ENCODE data around the gene DNAJC13.

GRCh38 chr3:132555306-132556035, 138.2 kb downstream of the DNAJC13 start:
- TF ChIP-seq POU6F1 (CRISPR knock-in tag; IDR thresholded peaks at IDR 0.05; ENCODE audit: borderline replicate concordance, low read depth) (no peak), ZFP3 (CRISPR knock-in tag; IDR thresholded peaks at IDR 0.05) (no peak), ARNTL (CRISPR knock-in tag; IDR thresholded peaks at IDR 0.05; ENCODE audit: borderline replicate concordance, low read depth) (no peak), SNAI2 (CRISPR knock-in tag; IDR thresholded peaks at IDR 0.05) (no peak), ZNF565 (CRISPR knock-in tag; conservative IDR thresholded peaks at IDR 0.05; ENCODE audit: low read depth) (no peak), CSDC2 (CRISPR knock-in tag; IDR thresholded peaks at IDR 0.05) (no peak), PPARA (CRISPR knock-in tag; IDR thresholded peaks at IDR 0.05; ENCODE audit: borderline replicate concordance) (no peak), BACH2 (CRISPR knock-in tag; IDR thresholded peaks at IDR 0.05; ENCODE audit: borderline replicate concordance) (no peak), ESRRG (CRISPR knock-in tag; IDR thresholded peaks at IDR 0.05) (no peak), ZFP30 (CRISPR knock-in tag; IDR thresholded peaks at IDR 0.05) (no peak), OSR1 (CRISPR knock-in tag; IDR thresholded peaks at IDR 0.05) (no peak), RARB (CRISPR knock-in tag; IDR thresholded peaks at IDR 0.05) (no peak)
- TF ChIP-seq, protein P1, sequence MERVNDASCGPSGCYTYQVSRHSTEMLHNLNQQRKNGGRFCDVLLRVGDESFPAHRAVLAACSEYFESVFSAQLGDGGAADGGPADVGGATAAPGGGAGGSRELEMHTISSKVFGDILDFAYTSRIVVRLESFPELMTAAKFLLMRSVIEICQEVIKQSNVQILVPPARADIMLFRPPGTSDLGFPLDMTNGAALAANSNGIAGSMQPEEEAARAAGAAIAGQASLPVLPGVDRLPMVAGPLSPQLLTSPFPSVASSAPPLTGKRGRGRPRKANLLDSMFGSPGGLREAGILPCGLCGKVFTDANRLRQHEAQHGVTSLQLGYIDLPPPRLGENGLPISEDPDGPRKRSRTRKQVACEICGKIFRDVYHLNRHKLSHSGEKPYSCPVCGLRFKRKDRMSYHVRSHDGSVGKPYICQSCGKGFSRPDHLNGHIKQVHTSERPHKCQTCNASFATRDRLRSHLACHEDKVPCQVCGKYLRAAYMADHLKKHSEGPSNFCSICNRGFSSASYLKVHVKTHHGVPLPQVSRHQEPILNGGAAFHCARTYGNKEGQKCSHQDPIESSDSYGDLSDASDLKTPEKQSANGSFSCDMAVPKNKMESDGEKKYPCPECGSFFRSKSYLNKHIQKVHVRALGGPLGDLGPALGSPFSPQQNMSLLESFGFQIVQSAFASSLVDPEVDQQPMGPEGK (CRISPR knock-in tag; IDR thresholded peaks at IDR 0.05; ENCODE audit: borderline replicate concordance) = no peak
- TF ChIP-seq, protein P2, sequence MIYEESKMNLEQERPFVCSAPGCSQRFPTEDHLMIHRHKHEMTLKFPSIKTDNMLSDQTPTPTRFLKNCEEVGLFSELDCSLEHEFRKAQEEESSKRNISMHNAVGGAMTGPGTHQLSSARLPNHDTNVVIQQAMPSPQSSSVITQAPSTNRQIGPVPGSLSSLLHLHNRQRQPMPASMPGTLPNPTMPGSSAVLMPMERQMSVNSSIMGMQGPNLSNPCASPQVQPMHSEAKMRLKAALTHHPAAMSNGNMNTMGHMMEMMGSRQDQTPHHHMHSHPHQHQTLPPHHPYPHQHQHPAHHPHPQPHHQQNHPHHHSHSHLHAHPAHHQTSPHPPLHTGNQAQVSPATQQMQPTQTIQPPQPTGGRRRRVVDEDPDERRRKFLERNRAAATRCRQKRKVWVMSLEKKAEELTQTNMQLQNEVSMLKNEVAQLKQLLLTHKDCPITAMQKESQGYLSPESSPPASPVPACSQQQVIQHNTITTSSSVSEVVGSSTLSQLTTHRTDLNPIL (CRISPR knock-in tag; IDR thresholded peaks at IDR 0.05; ENCODE audit: low read depth) = no peak
